Mesenchymal stem cell (in vitro differentiated cells and primary cell): ENCODE results near the gene TNP2.

ENCODE experiments used
- DNase-seq: peaks from one replicate; pipeline ENCODE4 v3.0.0-alpha.2; 2013
- H2AFZ ChIP-seq: one replicate; pipeline ENCODE4 v1.6.1; 2013; ENCODE audit warnings: low read depth, mild to moderate bottlenecking, control low read depth, inconsistent platforms, low read length, moderate library complexity
- H2AK5ac ChIP-seq: 2 replicates; pipeline ENCODE4 v1.6.1; 2013; ENCODE audit warnings: low read length, moderate library complexity, mild to moderate bottlenecking, inconsistent platforms; ENCODE audit not compliant: severe bottlenecking
- H2BK120ac ChIP-seq: one replicate; pipeline ENCODE4 v1.6.1; 2013; ENCODE audit warnings: low read depth, mild to moderate bottlenecking, inconsistent platforms, low read length, moderate library complexity
- H2BK12ac ChIP-seq, 2 experiments: one replicate each; pipeline ENCODE4 v1.6.1; 2013; ENCODE audit warnings: inconsistent platforms in 2 of 2, low read length in 2 of 2, mild to moderate bottlenecking in 2 of 2, moderate library complexity in 2 of 2, control low read depth in 1 of 2
- H2BK15ac ChIP-seq: one replicate; pipeline ENCODE4 v1.6.1; 2013; ENCODE audit warnings: mild to moderate bottlenecking, low read depth, inconsistent platforms; ENCODE audit not compliant: poor library complexity, severe bottlenecking
- H2BK5ac ChIP-seq: 2 replicates; pipeline ENCODE4 v1.6.1; 2013; ENCODE audit warnings: low read depth, mild to moderate bottlenecking, low read length, control low read depth, inconsistent platforms; ENCODE audit not compliant: poor library complexity, severe bottlenecking
- H3K14ac ChIP-seq, 2 experiments: one replicate each; pipeline ENCODE4 v1.6.1; 2013; ENCODE audit warnings: inconsistent platforms in 2 of 2, low read length in 2 of 2, control low read depth in 1 of 2, mild to moderate bottlenecking in 1 of 2, moderate library complexity in 1 of 2
- H3K18ac ChIP-seq, 2 experiments: one replicate each; pipeline ENCODE4 v1.6.1; 2013; ENCODE audit warnings: inconsistent platforms in 2 of 2, low read length in 2 of 2, control low read depth in 1 of 2, low read depth in 1 of 2, mild to moderate bottlenecking in 1 of 2
- H3K23ac ChIP-seq, 2 experiments: one replicate each; pipeline ENCODE4 v1.6.1; 2013; ENCODE audit warnings: inconsistent platforms in 2 of 2, low read length in 2 of 2, mild to moderate bottlenecking in 2 of 2, moderate library complexity in 2 of 2, control low read depth in 1 of 2
- H3K27ac ChIP-seq: 2 replicates; pipeline ENCODE4 v1.5.1; 2013; ENCODE audit warnings: mild to moderate bottlenecking, moderate library complexity, low read length, control low read depth, inconsistent platforms; ENCODE audit not compliant: poor library complexity, severe bottlenecking
- H3K27me3 ChIP-seq, 2 experiments: 2 replicates each; pipeline versions ENCODE4 v1.6.1 to v1.7.0; 2013; ENCODE audit warnings: low read length in 2 of 2, mild to moderate bottlenecking in 2 of 2, moderate library complexity in 2 of 2, control low read depth in 1 of 2, inconsistent platforms in 1 of 2; ENCODE audit not compliant: control insufficient read depth in 1 of 2, insufficient read depth in 1 of 2
- H3K36me3 ChIP-seq, 2 experiments: 2 replicates each; pipeline versions ENCODE4 v1.6.1 to v1.7.0; 2013; ENCODE audit warnings: low read length in 2 of 2, control low read depth in 1 of 2, inconsistent platforms in 1 of 2, low read depth in 1 of 2, mild to moderate bottlenecking in 1 of 2; ENCODE audit not compliant: insufficient read depth in 2 of 2, control insufficient read depth in 1 of 2
- H3K4ac ChIP-seq, 2 experiments: one replicate each; pipeline ENCODE4 v1.6.1; 2013; ENCODE audit warnings: inconsistent platforms in 2 of 2, low read length in 2 of 2, mild to moderate bottlenecking in 2 of 2, moderate library complexity in 2 of 2, control low read depth in 1 of 2, low read depth in 1 of 2
- H3K4me1 ChIP-seq: 2 replicates; pipeline ENCODE4 v1.6.1; 2013; ENCODE audit warnings: low read depth, low read length, control low read depth; ENCODE audit not compliant: control insufficient read depth, insufficient read depth
- H3K4me2 ChIP-seq: 2 replicates; pipeline ENCODE4 v1.6.1; 2013; ENCODE audit warnings: low read length, mild to moderate bottlenecking, inconsistent platforms; ENCODE audit not compliant: poor library complexity, severe bottlenecking
- H3K4me3 ChIP-seq, 2 experiments: 2 replicates each; pipeline versions ENCODE4 v1.5.1 to v1.7.0; 2013; ENCODE audit warnings: low read length in 2 of 2, mild to moderate bottlenecking in 2 of 2, control low read depth in 1 of 2, low read depth in 1 of 2; ENCODE audit not compliant: insufficient read depth in 1 of 2
- H3K79me1 ChIP-seq: replicated peaks from 2 replicates; pipeline ENCODE4 v1.6.1; 2013; ENCODE audit warnings: mild to moderate bottlenecking, control low read depth, low read length, inconsistent platforms; ENCODE audit not compliant: poor library complexity, severe bottlenecking
- H3K9ac ChIP-seq: 2 replicates; pipeline ENCODE4 v1.7.0; 2013; ENCODE audit warnings: mild to moderate bottlenecking, low read length, moderate library complexity
- H3K9me3 ChIP-seq: 2 replicates; pipeline ENCODE4 v1.7.0; 2013; ENCODE audit warnings: mild to moderate bottlenecking, low read length; ENCODE audit not compliant: control insufficient read depth
- H4K8ac ChIP-seq: one replicate; pipeline ENCODE4 v1.6.1; 2013; ENCODE audit warnings: inconsistent platforms, mild to moderate bottlenecking, low read length, moderate library complexity
- H4K91ac ChIP-seq: one replicate; pipeline ENCODE4 v1.6.1; 2013; ENCODE audit warnings: mild to moderate bottlenecking, low read length, inconsistent platforms
- WGBS: methylation state at CpG from one replicate; pipeline ENCODE4 v1.1.7; 2013; ENCODE audit warnings: mixed read lengths; 5-methylcytosine and 5-hydroxymethylcytosine counted together

The TNP2 gene

GRCh38 chr16:11278681-11279628, 9.8 kb upstream of the TNP2 start:
- Histone ChIP-seq H3K14ac (no peak overlapping the region), H2BK12ac (no peak overlapping the region), H3K79me1 (no peaks in the 10 kb centered on the region), H4K91ac (no peak overlapping the region), H3K4me1 (no peaks in the 10 kb centered on the region), H3K27ac (no peak overlapping the region), H3K9me3 (peaks cover 4% of the 10 kb centered on the region), H3K36me3 (no peaks in the 10 kb centered on the region), H3K4me2 (no peak overlapping the region), H3K4me3 (no peak overlapping the region), H2BK5ac (no peak overlapping the region), H3K9ac (no peak overlapping the region), H2AFZ (no peak overlapping the region), H3K23ac (no peak overlapping the region), H3K27me3 (peaks cover 9 to 39% of the 10 kb centered on the region in 2 experiments), H2AK5ac (no peak overlapping the region), H2BK15ac (no peak overlapping the region), H4K8ac (no peak overlapping the region), H3K18ac (no peak overlapping the region), H3K4ac (no peak overlapping the region), H2BK120ac (no peak overlapping the region)
- no peak for DNase-seq
- 92% methylated on average over 7 of the region's 7 CpGs for WGBS

GRCh38 chr16:11277607-11278337, 8.6 kb upstream of the TNP2 start:
- Histone ChIP-seq H3K18ac (no peak overlapping the region), H3K9ac (no peak overlapping the region), H4K91ac (no peak overlapping the region), H2BK120ac (no peak overlapping the region), H2BK15ac (no peak overlapping the region), H3K4me1 (peaks cover 4% of the 10 kb centered on the region), H3K4ac (no peak overlapping the region), H3K27me3 (peaks cover 9 to 41% of the 10 kb centered on the region in 2 experiments), H2AK5ac (no peak overlapping the region), H3K27ac (no peak overlapping the region), H3K4me3 (no peak overlapping the region), H3K36me3 (no peaks in the 10 kb centered on the region), H2AFZ (no peak overlapping the region), H4K8ac (no peak overlapping the region), H3K14ac (no peak overlapping the region), H3K9me3 (peaks cover 4% of the 10 kb centered on the region), H3K79me1 (no peaks in the 10 kb centered on the region), H2BK5ac (no peak overlapping the region), H3K23ac (no peak overlapping the region), H3K4me2 (no peak overlapping the region), H2BK12ac (no peak overlapping the region)
- DNase-seq = no peak
- WGBS = 87% methylated on average over 11 of the region's 12 CpGs

DNA sequence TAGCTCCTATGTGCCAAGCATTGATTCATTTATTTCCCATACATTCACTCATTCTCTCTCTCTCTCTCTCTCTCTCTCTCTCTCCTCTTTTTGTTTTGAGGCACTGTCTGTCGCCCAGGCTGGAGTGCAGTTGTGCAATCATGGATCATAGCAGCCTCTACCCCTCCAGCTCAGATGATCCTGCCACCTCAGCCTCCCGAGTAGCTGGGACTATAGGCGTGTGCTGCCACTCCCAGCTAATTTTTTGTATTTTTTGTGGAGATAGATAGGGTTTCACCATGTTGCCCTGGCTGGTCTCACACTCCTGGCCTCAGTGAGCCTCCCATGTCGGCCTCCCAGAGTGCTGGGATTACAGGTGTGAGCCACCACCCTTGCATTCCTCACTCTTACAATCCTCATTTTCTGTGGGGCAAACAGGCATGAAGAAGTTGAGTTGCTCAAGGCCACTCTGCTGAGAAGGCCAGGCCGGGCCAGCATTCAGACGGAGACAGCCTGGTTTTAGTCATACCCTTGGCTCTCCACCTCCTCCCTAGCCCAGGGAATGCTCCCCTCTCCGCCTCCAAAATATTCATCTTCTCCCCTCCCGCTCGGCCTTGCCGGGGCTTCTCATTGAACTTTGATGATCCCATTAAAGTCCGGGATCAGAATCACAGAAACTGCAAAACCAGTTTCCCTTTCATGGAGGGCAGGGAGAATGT, 7.9 kb upstream of the TNP2 start:
- no peak overlapping the region for H3K4ac ChIP-seq
- 91% methylated on average over 9 of the region's 11 CpGs for WGBS
- no peak for DNase-seq

More for the DNA sequence above, 7.9 kb upstream of the TNP2 start:
- Histone ChIP-seq H3K36me3 (no peaks in the 10 kb centered on the region), H3K79me1 (no peaks in the 10 kb centered on the region), H2AK5ac (no peak overlapping the region), H3K27me3 (peaks cover 6 to 42% of the 10 kb centered on the region in 2 experiments), H3K4me1 (peaks cover 4% of the 10 kb centered on the region), H3K9me3 (peaks cover 4% of the 10 kb centered on the region), H2BK5ac (no peak overlapping the region), H3K27ac (no peak overlapping the region), H2BK12ac (no peak overlapping the region), H3K4me3 (no peak overlapping the region), H3K18ac (no peak overlapping the region), H3K23ac (no peak overlapping the region), H4K8ac (no peak overlapping the region), H3K9ac (no peak overlapping the region), H2BK120ac (no peak overlapping the region), H3K4me2 (no peak overlapping the region), H4K91ac (no peak overlapping the region), H3K14ac (no peak overlapping the region), H2BK15ac (no peak overlapping the region), H2AFZ (no peak overlapping the region)
